ENCODE results near the gene CCND1.

GRCh38 chr11:69702239-69702691 is 61.3 kb downstream of the CCND1 start:
- TF ChIP-seq CTCF (IDR thresholded peaks at IDR 0.05) (no peak), POLR2A (IDR thresholded peaks at IDR 0.05) (no peak)
